ENCODE data around the gene CERS3. TPM values are rescaled to one million over a fixed set of nuclear protein-coding genes. Genes with fewer than 3 reads are reported as not detected.

CERS3 gene
- polyA plus RNA-seq, 1 of the 3 experiments (the other 2 are of a cell fraction) = not detected

GRCh38 chr15:100517846-100518245, 10.9 kb downstream of the CERS3 start:
- H3K4me3 ChIP-seq (ENCODE audit: low read depth in 2 of 2, low read length in 1 of 2) = no peak overlapping the region
- H3K27ac ChIP-seq (ENCODE audit: low read depth in 2 of 2, low read length in 1 of 2) = no peak overlapping the region
- 8% methylated on average over 3 of the region's 3 CpGs for WGBS (ENCODE audit: low lambda C conversion rate)
- CTCF ChIA-PET = interaction anchor here (0.9 kb wide), 1 partner anchor 12 kb away, joined by 3 read pairs; no protein-coding TSS in a partner anchor
- no peaks in the 10 kb centered on the region for H3K9me3 ChIP-seq
- TF ChIP-seq NRF1 (IDR thresholded peaks at IDR 0.05; ENCODE audit: low read depth, low read length) (no peak), TAF1 (IDR thresholded peaks at IDR 0.05; ENCODE audit: borderline replicate concordance, low read depth, low read length) (no peak), SMC3 (IDR thresholded peaks at IDR 0.05; ENCODE audit: low read depth, low read length) (no peak), RAD21 (IDR thresholded peaks at IDR 0.05; ENCODE audit: low read length) (no peak), YY1 (IDR thresholded peaks at IDR 0.05; ENCODE audit: low read depth) (no peak), SIN3A (IDR thresholded peaks at IDR 0.05; ENCODE audit: borderline replicate concordance, low read depth, low read length) (no peak), TCF12 (IDR thresholded peaks at IDR 0.05) (no peak), RFX5 (IDR thresholded peaks at IDR 0.05; ENCODE audit: low read length) (no peak), POLR2AphosphoS5 (IDR thresholded peaks at IDR 0.05; ENCODE audit: low read depth, low read length) (no peak), ELF1 (IDR thresholded peaks at IDR 0.05) (no peak), REST (IDR thresholded peaks at IDR 0.05; ENCODE audit: low read depth, low read length) (no peak)
- no peaks in the 10 kb centered on the region for H3K79me2 ChIP-seq (ENCODE audit: insufficient read depth)
- H3K36me3 ChIP-seq (replicated peaks in 1 of 2; ENCODE audit: control insufficient read depth in 1 of 2, insufficient read depth in 2 of 2, low read length in 1 of 2) = no peaks in the 10 kb centered on the region
- H3K9me2 ChIP-seq = no peaks in the 10 kb centered on the region
- H3K9ac ChIP-seq = no peak overlapping the region
- no peak overlapping the region for H3K4me2 ChIP-seq
- no peaks in the 10 kb centered on the region for H4K20me1 ChIP-seq (ENCODE audit: insufficient read depth)
- DNase-seq = no peak
- no peak overlapping the region for H2AFZ ChIP-seq (ENCODE audit: low read depth)
- POLR2A ChIA-PET = no interaction called here
- no peaks in the 10 kb centered on the region for H3K4me1 ChIP-seq (ENCODE audit: control insufficient read depth in 1 of 2, insufficient read depth in 2 of 2, low read depth in 1 of 2, low read length in 1 of 2)
- no peaks in the 10 kb centered on the region for H3F3A ChIP-seq (replicated peaks; ENCODE audit: insufficient read depth)
- no peaks in the 10 kb centered on the region for H3K27me3 ChIP-seq (ENCODE audit: insufficient read depth)

GRCh38 chr15:100516643-100517512, 11.9 kb downstream of the CERS3 start:
- Histone ChIP-seq H3K9me3 (no peaks in the 10 kb centered on the region), H3F3A (replicated peaks; ENCODE audit: insufficient read depth) (no peaks in the 10 kb centered on the region), H3K36me3 (replicated peaks in 1 of 2; ENCODE audit: control insufficient read depth in 1 of 2, insufficient read depth in 2 of 2, low read length in 1 of 2) (no peaks in the 10 kb centered on the region), H4K20me1 (ENCODE audit: insufficient read depth) (no peaks in the 10 kb centered on the region), H3K27me3 (ENCODE audit: insufficient read depth) (no peaks in the 10 kb centered on the region), H3K27ac (ENCODE audit: low read depth in 2 of 2, low read length in 1 of 2) (no peak overlapping the region), H3K79me2 (ENCODE audit: insufficient read depth) (no peaks in the 10 kb centered on the region), H2AFZ (ENCODE audit: low read depth) (no peak overlapping the region), H3K4me1 (ENCODE audit: control insufficient read depth in 1 of 2, insufficient read depth in 2 of 2, low read depth in 1 of 2, low read length in 1 of 2) (no peaks in the 10 kb centered on the region), H3K9me2 (no peaks in the 10 kb centered on the region), H3K9ac (no peak overlapping the region), H3K4me3 (ENCODE audit: low read depth in 2 of 2, low read length in 1 of 2) (no peak overlapping the region), H3K4me2 (no peak overlapping the region)
- WGBS (ENCODE audit: low lambda C conversion rate) = 20% methylated on average over 5 of the region's 5 CpGs
- ChIA-PET CTCF (interaction anchor here (1.4 kb wide), 1 partner anchor 167 kb away, joined by 3 read pairs; no protein-coding TSS in a partner anchor), POLR2A (no interaction called here)
- no peak for DNase-seq
- TF ChIP-seq RXRA (IDR thresholded peaks at IDR 0.05; ENCODE audit: borderline replicate concordance, low read depth) = no peak
- no peak for TF ChIP-seq JUND (IDR thresholded peaks at IDR 0.05)
- TF ChIP-seq MAX (IDR thresholded peaks at IDR 0.05; ENCODE audit: low read depth) = no peak
- TF ChIP-seq USF1 (IDR thresholded peaks at IDR 0.05; ENCODE audit: borderline replicate concordance, low read depth) = no peak
- TF ChIP-seq FOXJ3 (CRISPR knock-in tag; IDR thresholded peaks at IDR 0.05) = no peak
- TF ChIP-seq, protein P1, sequence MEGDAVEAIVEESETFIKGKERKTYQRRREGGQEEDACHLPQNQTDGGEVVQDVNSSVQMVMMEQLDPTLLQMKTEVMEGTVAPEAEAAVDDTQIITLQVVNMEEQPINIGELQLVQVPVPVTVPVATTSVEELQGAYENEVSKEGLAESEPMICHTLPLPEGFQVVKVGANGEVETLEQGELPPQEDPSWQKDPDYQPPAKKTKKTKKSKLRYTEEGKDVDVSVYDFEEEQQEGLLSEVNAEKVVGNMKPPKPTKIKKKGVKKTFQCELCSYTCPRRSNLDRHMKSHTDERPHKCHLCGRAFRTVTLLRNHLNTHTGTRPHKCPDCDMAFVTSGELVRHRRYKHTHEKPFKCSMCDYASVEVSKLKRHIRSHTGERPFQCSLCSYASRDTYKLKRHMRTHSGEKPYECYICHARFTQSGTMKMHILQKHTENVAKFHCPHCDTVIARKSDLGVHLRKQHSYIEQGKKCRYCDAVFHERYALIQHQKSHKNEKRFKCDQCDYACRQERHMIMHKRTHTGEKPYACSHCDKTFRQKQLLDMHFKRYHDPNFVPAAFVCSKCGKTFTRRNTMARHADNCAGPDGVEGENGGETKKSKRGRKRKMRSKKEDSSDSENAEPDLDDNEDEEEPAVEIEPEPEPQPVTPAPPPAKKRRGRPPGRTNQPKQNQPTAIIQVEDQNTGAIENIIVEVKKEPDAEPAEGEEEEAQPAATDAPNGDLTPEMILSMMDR (IDR thresholded peaks at IDR 0.05) = no peak
- no peak for TF ChIP-seq GABPA (IDR thresholded peaks at IDR 0.05; ENCODE audit: low read depth)
- TF ChIP-seq IRF3 (IDR thresholded peaks at IDR 0.05; ENCODE audit: low read depth, low read length) = no peak
- TF ChIP-seq TEAD4 (IDR thresholded peaks at IDR 0.05; ENCODE audit: borderline replicate concordance, insufficient read depth) = no peak
- TF ChIP-seq SIN3A (IDR thresholded peaks at IDR 0.05; ENCODE audit: borderline replicate concordance, low read depth, low read length) = no peak
- no peak for TF ChIP-seq TAF1 (IDR thresholded peaks at IDR 0.05; ENCODE audit: borderline replicate concordance, low read depth, low read length)
- no peak for TF ChIP-seq ELF1 (IDR thresholded peaks at IDR 0.05)
